ENCODE data around the gene LNPEP.
A peak's percentile ranks its signal among the peaks of the same experiment; 100 is the strongest.

The LNPEP gene

GRCh38 chr5:96913233-96913632 is 22.6 kb upstream of the LNPEP start:
- TF ChIP-seq CTCF (IDR thresholded peaks at IDR 0.05; ENCODE audit: control insufficient read depth, extremely low read depth, insufficient read depth), result no peak
- no peak overlapping the region for H3K4me3 ChIP-seq (ENCODE audit: low read depth, low read length)
- no peak for DNase-seq (ENCODE audit: low read depth)

- H3K4me3 ChIP-seq (ENCODE audit: low read depth, low read length), result no peak overlapping the region
- TF ChIP-seq CTCF (IDR thresholded peaks at IDR 0.05; ENCODE audit: control insufficient read depth, extremely low read depth, insufficient read depth), result no peak
- no peak for DNase-seq (ENCODE audit: low read depth)
Measured at GRCh38 chr5:96919754-96920197, 16.1 kb upstream of the LNPEP start.

- no peak overlapping the region for H3K4me3 ChIP-seq (ENCODE audit: low read depth, low read length)
- DNase-seq (ENCODE audit: low read depth), result no peak
- TF ChIP-seq CTCF (IDR thresholded peaks at IDR 0.05; ENCODE audit: control insufficient read depth, extremely low read depth, insufficient read depth), result no peak
Measured at GRCh38 chr5:96920744-96921355, 15.0 kb upstream of the LNPEP start.

GRCh38 chr5:96922499-96923244 is 13.2 kb upstream of the LNPEP start:
- TF ChIP-seq CTCF (IDR thresholded peaks at IDR 0.05; ENCODE audit: control insufficient read depth, extremely low read depth, insufficient read depth), result no peak
- no peak overlapping the region for H3K4me3 ChIP-seq (ENCODE audit: low read depth, low read length)
- no peak for DNase-seq (ENCODE audit: low read depth)

- peak; percentile 96 for DNase-seq (ENCODE audit: low read depth)
- no peak overlapping the region for H3K4me3 ChIP-seq (ENCODE audit: low read depth, low read length)
- no peak for TF ChIP-seq CTCF (IDR thresholded peaks at IDR 0.05; ENCODE audit: control insufficient read depth, extremely low read depth, insufficient read depth)
Measured at GRCh38 chr5:96924016-96924443, 11.8 kb upstream of the LNPEP start.

- H3K4me3 ChIP-seq (ENCODE audit: low read depth, low read length), result no peak overlapping the region
- no peak for TF ChIP-seq CTCF (IDR thresholded peaks at IDR 0.05; ENCODE audit: control insufficient read depth, extremely low read depth, insufficient read depth)
- DNase-seq (ENCODE audit: low read depth), result no peak
Measured at GRCh38 chr5:96926276-96926675, 9.6 kb upstream of the LNPEP start.

All from LNCaP clone FGC (cell line).